ENCODE measurements around the gene GRIPAP1. TPM values are rescaled to one million over a fixed set of nuclear protein-coding genes. Genes with fewer than 3 reads are reported as not detected.
"Not testable (repeated sequence)": the region's sequence is repeated elsewhere in the genome, so short reads cannot be mapped to it uniquely, and the experiment has no call there.

Gene GRIPAP1
- total and polyA plus RNA-seq, 2 experiments from 2014 or later: 44.8 to 67.3 TPM

- Histone ChIP-seq H3K4me1 (ENCODE audit: low read depth) (no peaks in the 10 kb centered on the region), H3K27me3 (no peaks in the 10 kb centered on the region), H3K36me3 (no peaks in the 10 kb centered on the region), H3K27ac (no peak overlapping the region), H3K4me3 (no peak overlapping the region), H3K9me3 (ENCODE audit: low read depth) (no peaks in the 10 kb centered on the region)
- no peak for TF ChIP-seq CTCF (IDR thresholded peaks at IDR 0.05; ENCODE audit: low read depth, low read length)
- DNase-seq (ENCODE audit: low read depth in 1 of 2, low spot score in 1 of 2): no peak
Observed at GRCh38 chrX:48992341-48992740, 9.7 kb downstream of the GRIPAP1 start.

GRCh38 chrX:48989483-48989882 is 12.6 kb downstream of the GRIPAP1 start:
- no peak overlapping the region for H3K27ac ChIP-seq
- H3K9me3 ChIP-seq (ENCODE audit: low read depth): no peaks in the 10 kb centered on the region
- TF ChIP-seq CTCF (IDR thresholded peaks at IDR 0.05; ENCODE audit: low read depth, low read length): no peak
- H3K4me3 ChIP-seq: no peak overlapping the region
- H3K27me3 ChIP-seq: no peaks in the 10 kb centered on the region
- peak in 1 of 2 donors; percentile 22 for DNase-seq (ENCODE audit: low read depth in 1 of 2, low spot score in 1 of 2)
- no peaks in the 10 kb centered on the region for H3K36me3 ChIP-seq
- no peaks in the 10 kb centered on the region for H3K4me1 ChIP-seq (ENCODE audit: low read depth)

- peaks cover 10% of the 10 kb centered on the region for H3K36me3 ChIP-seq
- DNase-seq (ENCODE audit: low read depth in 1 of 2, low spot score in 1 of 2): no peak
- no peaks in the 10 kb centered on the region for H3K9me3 ChIP-seq (ENCODE audit: low read depth)
- no peaks in the 10 kb centered on the region for H3K27me3 ChIP-seq
- H3K4me1 ChIP-seq (ENCODE audit: low read depth): no peaks in the 10 kb centered on the region
- TF ChIP-seq CTCF (IDR thresholded peaks at IDR 0.05; ENCODE audit: low read depth, low read length): no peak
- H3K27ac ChIP-seq: no peak overlapping the region
- H3K4me3 ChIP-seq: no peak overlapping the region
Observed at GRCh38 chrX:48983896-48984295, 18.2 kb downstream of the GRIPAP1 start.

GRCh38 chrX:48983081-48983480 is 19.0 kb downstream of the GRIPAP1 start:
- no peaks in the 10 kb centered on the region for H3K27me3 ChIP-seq
- TF ChIP-seq CTCF (IDR thresholded peaks at IDR 0.05; ENCODE audit: low read depth, low read length): no peak
- H3K36me3 ChIP-seq: peaks cover 10% of the 10 kb centered on the region
- H3K9me3 ChIP-seq (ENCODE audit: low read depth): no peaks in the 10 kb centered on the region
- no peak overlapping the region for H3K27ac ChIP-seq
- no peaks in the 10 kb centered on the region for H3K4me1 ChIP-seq (ENCODE audit: low read depth)
- H3K4me3 ChIP-seq: no peak overlapping the region
- DNase-seq (ENCODE audit: low read depth in 1 of 2, low spot score in 1 of 2): no peak

GRCh38 chrX:48981178-48981577 is 20.9 kb downstream of the GRIPAP1 start:
- peaks cover 13% of the 10 kb centered on the region for H3K36me3 ChIP-seq
- H3K4me1 ChIP-seq (ENCODE audit: low read depth): no peaks in the 10 kb centered on the region
- H3K27ac ChIP-seq: no peak overlapping the region
- H3K9me3 ChIP-seq (ENCODE audit: low read depth): no peaks in the 10 kb centered on the region
- no peak overlapping the region for H3K4me3 ChIP-seq
- no peaks in the 10 kb centered on the region for H3K27me3 ChIP-seq
- no peak for DNase-seq (ENCODE audit: low read depth in 1 of 2, low spot score in 1 of 2)
- no peak for TF ChIP-seq CTCF (IDR thresholded peaks at IDR 0.05; ENCODE audit: low read depth, low read length)

DNA sequence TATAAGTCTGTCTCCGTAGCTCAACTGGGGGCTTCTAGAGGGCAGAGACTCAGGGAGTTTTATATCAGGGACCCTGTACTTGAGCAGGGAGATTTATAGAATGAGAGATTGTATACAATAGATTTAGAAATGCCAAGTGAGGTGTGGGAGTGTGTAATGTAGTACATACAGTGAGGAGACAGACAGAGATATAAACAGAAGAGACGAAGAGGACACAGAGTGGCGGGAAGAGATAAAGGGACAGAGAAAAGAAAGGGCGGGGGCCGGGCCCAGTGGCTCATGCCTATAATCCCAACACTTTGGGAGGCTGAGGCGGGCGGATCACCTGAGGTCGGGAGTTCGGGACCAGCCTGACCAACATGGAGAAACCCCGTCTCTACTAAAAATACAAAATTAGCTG is 21.7 kb downstream of the GRIPAP1 start:
- not testable (repeated sequence) for H3K9me3 ChIP-seq (ENCODE audit: low read depth); H3K4me3 ChIP-seq; H3K27ac ChIP-seq; H3K4me1 ChIP-seq (ENCODE audit: low read depth); H3K27me3 ChIP-seq; DNase-seq (ENCODE audit: low read depth in 1 of 2, low spot score in 1 of 2)
- peaks cover 13% of the 10 kb centered on the region for H3K36me3 ChIP-seq

Data from cardiac muscle cell (in vitro differentiated cells and primary cell).